Measurements from ENCODE around the gene CIDEA. TPM values are rescaled to one million over a fixed set of nuclear protein-coding genes. Genes with fewer than 3 reads are reported as not detected.

Gene CIDEA
- total RNA-seq, 1 experiment from 2014 or later: 0.50 TPM

- TF ChIP-seq ZBTB43 (CRISPR knock-in tag; IDR thresholded peaks at IDR 0.05): no peak
- TF ChIP-seq PRRX2 (CRISPR knock-in tag; IDR thresholded peaks at IDR 0.05): no peak
- no peak for TF ChIP-seq ATF3 (CRISPR knock-in tag; conservative IDR thresholded peaks at IDR 0.05)
- no peak for TF ChIP-seq ZNF263 (CRISPR knock-in tag; IDR thresholded peaks at IDR 0.05; ENCODE audit: low read depth)
- TF ChIP-seq E2F4 (CRISPR knock-in tag; IDR thresholded peaks at IDR 0.05; ENCODE audit: borderline replicate concordance, low read depth): no peak
Measured at GRCh38 chr18:12313530-12314245, 59.5 kb downstream of the CIDEA start (continued).

GRCh38 chr18:12314591-12315305 is 60.6 kb downstream of the CIDEA start:
- peaks cover 5% of the 10 kb centered on the region for H3K9me3 Mint-ChIP-seq
- no peak for DNase-seq (ENCODE audit: low spot score)
- POLR2A ChIA-PET: interaction anchor here (1.5 kb wide), 1 partner anchor 62 kb away, joined by 5 read pairs; the partner anchor contains the start of gene AFG3L2
- peaks cover 58% of the 10 kb centered on the region for H3K36me3 Mint-ChIP-seq
- no peak overlapping the region for H3K4me3 Mint-ChIP-seq
- ATAC-seq: no peak
- H3K27me3 Mint-ChIP-seq (ENCODE audit: low read depth): no peaks in the 10 kb centered on the region
- CTCF ChIA-PET: interaction anchor here (1.2 to 3.4 kb wide), 5 partner anchors 13 to 46 kb away, joined by 3 to 32 read pairs (median 6); no protein-coding TSS in a partner anchor
- peaks cover 20% of the 10 kb centered on the region for H3K4me1 Mint-ChIP-seq
- no peak overlapping the region for H3K27ac Mint-ChIP-seq
- no peak for TF ChIP-seq ZNF317 (CRISPR knock-in tag; IDR thresholded peaks at IDR 0.05; ENCODE audit: borderline replicate concordance, low read depth)
- TF ChIP-seq ZBTB21 (CRISPR knock-in tag; IDR thresholded peaks at IDR 0.05; ENCODE audit: borderline replicate concordance): no peak
- TF ChIP-seq ETV6 (CRISPR knock-in tag; IDR thresholded peaks at IDR 0.05): no peak
- TF ChIP-seq HMGA2 (CRISPR knock-in tag; IDR thresholded peaks at IDR 0.05): no peak
- no peak for TF ChIP-seq JAZF1 (CRISPR knock-in tag; IDR thresholded peaks at IDR 0.05)
- no peak for TF ChIP-seq IRF1 (CRISPR knock-in tag; IDR thresholded peaks at IDR 0.05)
- TF ChIP-seq ZNF532 (CRISPR knock-in tag; IDR thresholded peaks at IDR 0.05; ENCODE audit: borderline replicate concordance): no peak
- TF ChIP-seq ZNF281 (CRISPR knock-in tag; IDR thresholded peaks at IDR 0.05): no peak
- no peak for TF ChIP-seq ZNF425 (CRISPR knock-in tag; conservative IDR thresholded peaks at IDR 0.05)
- TF ChIP-seq FOXP1 (CRISPR knock-in tag; IDR thresholded peaks at IDR 0.05; ENCODE audit: borderline replicate concordance): no peak
